ENCODE measurements around the gene MIS12. TPM values are rescaled to one million over a fixed set of nuclear protein-coding genes. Genes with fewer than 3 reads are reported as not detected.

The MIS12 gene
- total RNA-seq, 1 experiment from 2014 or later = 14.7 TPM

GRCh38 chr17:5438716-5439445, 47.5 kb upstream of the MIS12 start, which contains the start of gene C1QBP (continued):
- TF ChIP-seq FOSL1 (IDR thresholded peaks at IDR 0.05; ENCODE audit: low read depth) (no peak), YY1 (IDR thresholded peaks at IDR 0.05; ENCODE audit: extremely low read depth, insufficient replicate concordance, low read depth, low read length) (no peak), REST (IDR thresholded peaks at IDR 0.05; ENCODE audit: low read depth) (no peak), EZH2phosphoT487 (IDR thresholded peaks at IDR 0.05; ENCODE audit: borderline replicate concordance) (no peak), SP1 (IDR thresholded peaks at IDR 0.05; ENCODE audit: low read depth) (no peak), ATF3 (IDR thresholded peaks at IDR 0.05) (no peak), RAD21 (IDR thresholded peaks at IDR 0.05; ENCODE audit: low read depth) (peak; percentile 89), EZH2 (IDR thresholded peaks at IDR 0.05) (no peak), ELF1 (IDR thresholded peaks at IDR 0.05; ENCODE audit: borderline replicate concordance, low read depth) (peak; percentile 60), EGR1 (IDR thresholded peaks at IDR 0.05; ENCODE audit: low read depth) (no peak)

- Histone ChIP-seq H3K4me3 (replicated peaks in 1 of 2; ENCODE audit: low read depth in 1 of 2, low read length in 2 of 2) (peak overlapping the region; percentile 14 to 100), H3K9ac (ENCODE audit: low read length) (peak overlapping the region; percentile 99), H4K20me1 (ENCODE audit: insufficient read depth) (peaks cover 7% of the 10 kb centered on the region; the same call in 1 of the 2 replicates), H3K27me3 (ENCODE audit: insufficient read depth, low read length) (no peaks in the 10 kb centered on the region), H3K36me3 (ENCODE audit: control insufficient read depth in 1 of 2, insufficient read depth in 2 of 2, low read length in 2 of 2) (peaks cover 35 to 52% of the 10 kb centered on the region in 2 experiments), H3K4me1 (ENCODE audit: control insufficient read depth in 1 of 2, insufficient read depth in 2 of 2, low read length in 2 of 2) (peaks cover 13 to 18% of the 10 kb centered on the region in 2 experiments), H3K4me2 (ENCODE audit: low read length) (peak overlapping the region; percentile 96), H3K79me2 (ENCODE audit: insufficient read depth, low read length) (peaks cover 68% of the 10 kb centered on the region), H3K27ac (ENCODE audit: low read depth, low read length) (peak overlapping the region; percentile 55), H3K9me2 (ENCODE audit: insufficient read depth) (no peaks in the 10 kb centered on the region), H2AFZ (ENCODE audit: low read depth, low read length, poor library complexity, severe bottlenecking) (peak overlapping the region; percentile 79), H3K9me3 (ENCODE audit: control insufficient read depth in 1 of 2, insufficient read depth in 1 of 2, low read depth in 1 of 2, low read length in 2 of 2) (no peaks in the 10 kb centered on the region)
- intact Hi-C loops (cut with micrococcal nuclease) = loop anchor here (1.0 to 10.0 kb wide), 2 partner anchors 190 to 245 kb away; partner anchors contain the start of gene ZNF594
- POLR2A ChIA-PET = interaction anchor here (1.0 to 3.5 kb wide), 5 partner anchors 11 to 47 kb away, joined by 4 to 11 read pairs (median 6); partner anchors contain the start of genes DERL2, MIS12, NUP88 and RPAIN
- no peak for ATAC-seq
- RAD21 ChIA-PET (ENCODE audit: low non-redundant PET in 1 of 2, low total read pairs in 2 of 2, uncharacterized antibody in 2 of 2, unreplicated experiment in 2 of 2) = no interaction called here
- no TSS peak for BruUV-seq (replicated peaks)
- no peak for DNase-seq (ENCODE audit: low read depth, low spot score)
- CTCF ChIA-PET = interaction anchor here (0.8 to 1.7 kb wide), 27 partner anchors 9 to 198 kb away, joined by 3 to 14 read pairs (median 4); partner anchors contain the start of genes DERL2, DHX33, MIS12 and NUP88
- TF ChIP-seq SP1 (IDR thresholded peaks at IDR 0.05; ENCODE audit: low read depth) (peak; percentile 32; the same call in 1 of the 2 replicates), EGR1 (IDR thresholded peaks at IDR 0.05; ENCODE audit: low read depth) (no peak), ZBTB33 (IDR thresholded peaks at IDR 0.05; ENCODE audit: extremely low read depth, insufficient replicate concordance, low read length) (no peak), SRF (IDR thresholded peaks at IDR 0.05; ENCODE audit: low read depth) (0 out of 2 replicates have a peak, but pooled peaks have one; percentile 7), MAX (IDR thresholded peaks at IDR 0.05) (no peak), REST (IDR thresholded peaks at IDR 0.05; ENCODE audit: low read depth) (no peak), EZH2phosphoT487 (IDR thresholded peaks at IDR 0.05; ENCODE audit: borderline replicate concordance) (no peak)
These were observed 47.0 kb upstream of the MIS12 start for GRCh38 chr17:5439446-5439764.
